ENCODE measurements around the gene CCDC70.

CCDC70 gene

DNA sequence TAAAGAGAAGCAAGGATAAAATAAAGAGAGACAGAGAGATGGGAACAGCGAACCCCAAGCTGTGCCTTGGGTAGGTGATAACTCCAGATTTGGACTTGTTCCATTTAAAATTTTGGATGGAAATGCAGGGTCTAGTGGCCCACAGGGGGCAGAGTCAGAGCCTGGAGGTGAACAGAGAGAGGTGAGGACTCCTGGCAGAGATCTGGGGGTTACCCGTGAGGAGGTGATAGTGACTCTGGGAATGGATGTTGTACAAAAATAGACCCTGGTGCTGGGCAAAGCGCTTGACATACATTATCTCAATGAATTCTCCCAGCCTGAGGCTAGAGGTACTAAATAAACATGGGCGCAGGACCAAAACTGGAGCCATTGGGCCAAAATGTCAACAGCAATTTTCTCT lies 43.5 kb upstream of the CCDC70 start:
- no peak overlapping the region for H3K4me3 ChIP-seq (replicated peaks; ENCODE audit: insufficient read depth, low read length)

DNA sequence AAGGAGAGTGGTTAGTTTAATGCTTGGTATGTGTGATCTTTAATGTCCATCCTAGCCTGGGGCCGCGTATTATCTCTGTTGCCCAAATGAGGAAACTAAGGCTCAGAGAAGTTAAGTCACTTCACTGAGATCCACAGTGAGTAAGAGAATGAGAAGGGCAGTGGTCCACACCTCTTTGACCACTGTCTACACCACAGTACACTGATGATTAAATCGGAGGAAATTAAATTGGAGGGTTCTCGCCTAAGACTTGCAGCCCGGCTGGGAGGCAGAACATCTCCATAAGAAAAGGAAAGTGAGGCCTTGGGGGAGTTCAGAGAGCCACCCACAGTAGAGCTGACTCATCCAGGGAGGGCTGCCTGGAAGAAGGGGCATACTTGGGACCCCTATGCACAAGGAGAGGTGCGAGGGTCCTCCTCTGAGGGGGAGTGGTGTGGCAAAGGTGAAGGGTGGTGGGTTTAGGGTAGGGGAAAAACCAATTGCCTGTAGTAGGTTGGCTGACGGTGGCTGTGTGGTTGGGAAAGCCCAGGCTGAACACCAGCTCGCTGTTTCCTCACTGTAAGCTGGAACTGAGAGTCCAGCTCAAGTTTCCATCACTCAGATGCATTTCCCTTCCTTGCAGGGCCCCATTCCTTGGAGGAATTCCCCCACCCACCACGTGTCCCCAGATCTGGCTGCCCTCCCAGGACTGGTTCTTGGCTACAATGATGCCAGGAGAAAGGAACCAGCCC lies 42.8 kb upstream of the CCDC70 start:
- Histone ChIP-seq H3K27me3 (ENCODE audit: insufficient read depth, poor library complexity, severe bottlenecking) (no peaks in the 10 kb centered on the region), H3K27ac (replicated peaks) (no peak overlapping the region), H3K4me3 (replicated peaks; ENCODE audit: insufficient read depth, low read length) (no peak overlapping the region)
- no peak for DNase-seq (ENCODE audit: low read depth in 1 of 2, low spot score in 1 of 2)
- TF ChIP-seq POLR2AphosphoS5 (IDR thresholded peaks at IDR 0.05; ENCODE audit: low read depth): no peak
- no peak for TF ChIP-seq GABPA (IDR thresholded peaks at IDR 0.05; ENCODE audit: low read depth)
- TF ChIP-seq, protein P1, sequence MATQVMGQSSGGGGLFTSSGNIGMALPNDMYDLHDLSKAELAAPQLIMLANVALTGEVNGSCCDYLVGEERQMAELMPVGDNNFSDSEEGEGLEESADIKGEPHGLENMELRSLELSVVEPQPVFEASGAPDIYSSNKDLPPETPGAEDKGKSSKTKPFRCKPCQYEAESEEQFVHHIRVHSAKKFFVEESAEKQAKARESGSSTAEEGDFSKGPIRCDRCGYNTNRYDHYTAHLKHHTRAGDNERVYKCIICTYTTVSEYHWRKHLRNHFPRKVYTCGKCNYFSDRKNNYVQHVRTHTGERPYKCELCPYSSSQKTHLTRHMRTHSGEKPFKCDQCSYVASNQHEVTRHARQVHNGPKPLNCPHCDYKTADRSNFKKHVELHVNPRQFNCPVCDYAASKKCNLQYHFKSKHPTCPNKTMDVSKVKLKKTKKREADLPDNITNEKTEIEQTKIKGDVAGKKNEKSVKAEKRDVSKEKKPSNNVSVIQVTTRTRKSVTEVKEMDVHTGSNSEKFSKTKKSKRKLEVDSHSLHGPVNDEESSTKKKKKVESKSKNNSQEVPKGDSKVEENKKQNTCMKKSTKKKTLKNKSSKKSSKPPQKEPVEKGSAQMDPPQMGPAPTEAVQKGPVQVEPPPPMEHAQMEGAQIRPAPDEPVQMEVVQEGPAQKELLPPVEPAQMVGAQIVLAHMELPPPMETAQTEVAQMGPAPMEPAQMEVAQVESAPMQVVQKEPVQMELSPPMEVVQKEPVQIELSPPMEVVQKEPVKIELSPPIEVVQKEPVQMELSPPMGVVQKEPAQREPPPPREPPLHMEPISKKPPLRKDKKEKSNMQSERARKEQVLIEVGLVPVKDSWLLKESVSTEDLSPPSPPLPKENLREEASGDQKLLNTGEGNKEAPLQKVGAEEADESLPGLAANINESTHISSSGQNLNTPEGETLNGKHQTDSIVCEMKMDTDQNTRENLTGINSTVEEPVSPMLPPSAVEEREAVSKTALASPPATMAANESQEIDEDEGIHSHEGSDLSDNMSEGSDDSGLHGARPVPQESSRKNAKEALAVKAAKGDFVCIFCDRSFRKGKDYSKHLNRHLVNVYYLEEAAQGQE (IDR thresholded peaks at IDR 0.05; ENCODE audit: insufficient replicate concordance, low read depth): no peak

More for the DNA sequence above, 43.5 kb upstream of the CCDC70 start:
- Histone ChIP-seq H3K27me3 (ENCODE audit: insufficient read depth, poor library complexity, severe bottlenecking) (no peaks in the 10 kb centered on the region), H3K27ac (replicated peaks) (no peak overlapping the region)
- TF ChIP-seq POLR2AphosphoS5 (IDR thresholded peaks at IDR 0.05; ENCODE audit: low read depth) (no peak), SPI1 (IDR thresholded peaks at IDR 0.05; ENCODE audit: borderline replicate concordance, low read depth) (no peak)
- TF ChIP-seq, protein P1 (IDR thresholded peaks at IDR 0.05; ENCODE audit: insufficient replicate concordance, low read depth): no peak
- TF ChIP-seq, protein P2, sequence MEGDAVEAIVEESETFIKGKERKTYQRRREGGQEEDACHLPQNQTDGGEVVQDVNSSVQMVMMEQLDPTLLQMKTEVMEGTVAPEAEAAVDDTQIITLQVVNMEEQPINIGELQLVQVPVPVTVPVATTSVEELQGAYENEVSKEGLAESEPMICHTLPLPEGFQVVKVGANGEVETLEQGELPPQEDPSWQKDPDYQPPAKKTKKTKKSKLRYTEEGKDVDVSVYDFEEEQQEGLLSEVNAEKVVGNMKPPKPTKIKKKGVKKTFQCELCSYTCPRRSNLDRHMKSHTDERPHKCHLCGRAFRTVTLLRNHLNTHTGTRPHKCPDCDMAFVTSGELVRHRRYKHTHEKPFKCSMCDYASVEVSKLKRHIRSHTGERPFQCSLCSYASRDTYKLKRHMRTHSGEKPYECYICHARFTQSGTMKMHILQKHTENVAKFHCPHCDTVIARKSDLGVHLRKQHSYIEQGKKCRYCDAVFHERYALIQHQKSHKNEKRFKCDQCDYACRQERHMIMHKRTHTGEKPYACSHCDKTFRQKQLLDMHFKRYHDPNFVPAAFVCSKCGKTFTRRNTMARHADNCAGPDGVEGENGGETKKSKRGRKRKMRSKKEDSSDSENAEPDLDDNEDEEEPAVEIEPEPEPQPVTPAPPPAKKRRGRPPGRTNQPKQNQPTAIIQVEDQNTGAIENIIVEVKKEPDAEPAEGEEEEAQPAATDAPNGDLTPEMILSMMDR (IDR thresholded peaks at IDR 0.05; ENCODE audit: insufficient read depth, low read length): no peak
- DNase-seq (ENCODE audit: low read depth in 1 of 2, low spot score in 1 of 2): no peak

DNA sequence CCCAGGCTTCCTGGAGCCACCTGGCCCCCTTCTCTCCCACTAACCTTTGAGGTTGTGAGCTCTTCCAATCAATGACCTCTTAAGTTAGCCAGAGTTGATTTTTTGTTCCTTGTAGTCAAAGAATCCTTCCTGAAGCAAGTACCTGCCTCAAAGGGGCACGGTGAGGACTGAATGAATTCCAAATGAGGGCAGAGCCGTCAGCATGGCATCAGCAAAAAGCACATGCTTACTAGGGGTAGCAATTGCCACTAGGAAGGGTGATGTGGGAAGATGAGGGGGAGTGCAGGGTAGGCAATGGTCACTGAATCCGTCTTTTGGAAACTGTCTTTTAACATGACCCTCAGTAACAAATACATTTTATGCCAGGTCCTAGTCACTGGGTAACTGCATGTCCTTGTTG lies 42.2 kb upstream of the CCDC70 start:
- Histone ChIP-seq H3K4me3 (replicated peaks; ENCODE audit: insufficient read depth, low read length) (no peak overlapping the region), H3K27ac (replicated peaks) (no peak overlapping the region), H3K27me3 (ENCODE audit: insufficient read depth, poor library complexity, severe bottlenecking) (no peaks in the 10 kb centered on the region)
- DNase-seq (ENCODE audit: low read depth in 1 of 2, low spot score in 1 of 2): no peak
- TF ChIP-seq, protein P2 (IDR thresholded peaks at IDR 0.05; ENCODE audit: insufficient read depth, low read length): no peak
- TF ChIP-seq, protein P1 (IDR thresholded peaks at IDR 0.05; ENCODE audit: insufficient replicate concordance, low read depth): no peak
- TF ChIP-seq SPI1 (IDR thresholded peaks at IDR 0.05; ENCODE audit: borderline replicate concordance, low read depth) (no peak), GABPA (IDR thresholded peaks at IDR 0.05; ENCODE audit: low read depth) (no peak), POLR2AphosphoS5 (IDR thresholded peaks at IDR 0.05; ENCODE audit: low read depth) (no peak)
